ENCODE measurements around the gene FOXN3.

- TF ChIP-seq CTCF (IDR thresholded peaks at IDR 0.05; ENCODE audit: poor library complexity, severe bottlenecking) (no peak), EZH2 (IDR thresholded peaks at IDR 0.05; ENCODE audit: borderline replicate concordance, insufficient read depth, low read length, poor library complexity, severe bottlenecking) (no peak), MXI1 (conservative IDR thresholded peaks at IDR 0.05; ENCODE audit: poor library complexity, severe bottlenecking) (no peak), POLR2AphosphoS5 (IDR thresholded peaks at IDR 0.05) (no peak), RAD21 (conservative IDR thresholded peaks at IDR 0.05) (no peak), EP300 (conservative IDR thresholded peaks at IDR 0.05; ENCODE audit: poor library complexity, severe bottlenecking) (no peak)
- TF ChIP-seq, protein P1, sequence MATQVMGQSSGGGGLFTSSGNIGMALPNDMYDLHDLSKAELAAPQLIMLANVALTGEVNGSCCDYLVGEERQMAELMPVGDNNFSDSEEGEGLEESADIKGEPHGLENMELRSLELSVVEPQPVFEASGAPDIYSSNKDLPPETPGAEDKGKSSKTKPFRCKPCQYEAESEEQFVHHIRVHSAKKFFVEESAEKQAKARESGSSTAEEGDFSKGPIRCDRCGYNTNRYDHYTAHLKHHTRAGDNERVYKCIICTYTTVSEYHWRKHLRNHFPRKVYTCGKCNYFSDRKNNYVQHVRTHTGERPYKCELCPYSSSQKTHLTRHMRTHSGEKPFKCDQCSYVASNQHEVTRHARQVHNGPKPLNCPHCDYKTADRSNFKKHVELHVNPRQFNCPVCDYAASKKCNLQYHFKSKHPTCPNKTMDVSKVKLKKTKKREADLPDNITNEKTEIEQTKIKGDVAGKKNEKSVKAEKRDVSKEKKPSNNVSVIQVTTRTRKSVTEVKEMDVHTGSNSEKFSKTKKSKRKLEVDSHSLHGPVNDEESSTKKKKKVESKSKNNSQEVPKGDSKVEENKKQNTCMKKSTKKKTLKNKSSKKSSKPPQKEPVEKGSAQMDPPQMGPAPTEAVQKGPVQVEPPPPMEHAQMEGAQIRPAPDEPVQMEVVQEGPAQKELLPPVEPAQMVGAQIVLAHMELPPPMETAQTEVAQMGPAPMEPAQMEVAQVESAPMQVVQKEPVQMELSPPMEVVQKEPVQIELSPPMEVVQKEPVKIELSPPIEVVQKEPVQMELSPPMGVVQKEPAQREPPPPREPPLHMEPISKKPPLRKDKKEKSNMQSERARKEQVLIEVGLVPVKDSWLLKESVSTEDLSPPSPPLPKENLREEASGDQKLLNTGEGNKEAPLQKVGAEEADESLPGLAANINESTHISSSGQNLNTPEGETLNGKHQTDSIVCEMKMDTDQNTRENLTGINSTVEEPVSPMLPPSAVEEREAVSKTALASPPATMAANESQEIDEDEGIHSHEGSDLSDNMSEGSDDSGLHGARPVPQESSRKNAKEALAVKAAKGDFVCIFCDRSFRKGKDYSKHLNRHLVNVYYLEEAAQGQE (IDR thresholded peaks at IDR 0.05; ENCODE audit: borderline replicate concordance) = no peak
Observed at GRCh38 chr14:89290813-89291212, 126.2 kb downstream of the FOXN3 start.

Data from neural cell (in vitro differentiated cells).